ENCODE results near the gene AGER.

- TF ChIP-seq, protein P1, sequence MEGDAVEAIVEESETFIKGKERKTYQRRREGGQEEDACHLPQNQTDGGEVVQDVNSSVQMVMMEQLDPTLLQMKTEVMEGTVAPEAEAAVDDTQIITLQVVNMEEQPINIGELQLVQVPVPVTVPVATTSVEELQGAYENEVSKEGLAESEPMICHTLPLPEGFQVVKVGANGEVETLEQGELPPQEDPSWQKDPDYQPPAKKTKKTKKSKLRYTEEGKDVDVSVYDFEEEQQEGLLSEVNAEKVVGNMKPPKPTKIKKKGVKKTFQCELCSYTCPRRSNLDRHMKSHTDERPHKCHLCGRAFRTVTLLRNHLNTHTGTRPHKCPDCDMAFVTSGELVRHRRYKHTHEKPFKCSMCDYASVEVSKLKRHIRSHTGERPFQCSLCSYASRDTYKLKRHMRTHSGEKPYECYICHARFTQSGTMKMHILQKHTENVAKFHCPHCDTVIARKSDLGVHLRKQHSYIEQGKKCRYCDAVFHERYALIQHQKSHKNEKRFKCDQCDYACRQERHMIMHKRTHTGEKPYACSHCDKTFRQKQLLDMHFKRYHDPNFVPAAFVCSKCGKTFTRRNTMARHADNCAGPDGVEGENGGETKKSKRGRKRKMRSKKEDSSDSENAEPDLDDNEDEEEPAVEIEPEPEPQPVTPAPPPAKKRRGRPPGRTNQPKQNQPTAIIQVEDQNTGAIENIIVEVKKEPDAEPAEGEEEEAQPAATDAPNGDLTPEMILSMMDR (conservative IDR thresholded peaks at IDR 0.05) = no peak
- no peak for TF ChIP-seq EZH2 (IDR thresholded peaks at IDR 0.05; ENCODE audit: low read depth)
Measured at GRCh38 chr6:32189069-32189741, 5.2 kb upstream of the AGER start.
